HG03442 (cell line): Measurements from ENCODE around the gene PRAMEF1.
"Not testable (repeated sequence)": the region's sequence is repeated elsewhere in the genome, so short reads cannot be mapped to it uniquely, and the experiment has no call there.

Experiments
- ATAC-seq: cut with Tn5 transposase; IDR thresholded peaks from one replicate; pipeline ENCODE4 v1.9.1; 2021; ENCODE audit warnings: mild to moderate bottlenecking, moderate library complexity; ENCODE audit not compliant: unreplicated experiment

The PRAMEF1 gene

DNA sequence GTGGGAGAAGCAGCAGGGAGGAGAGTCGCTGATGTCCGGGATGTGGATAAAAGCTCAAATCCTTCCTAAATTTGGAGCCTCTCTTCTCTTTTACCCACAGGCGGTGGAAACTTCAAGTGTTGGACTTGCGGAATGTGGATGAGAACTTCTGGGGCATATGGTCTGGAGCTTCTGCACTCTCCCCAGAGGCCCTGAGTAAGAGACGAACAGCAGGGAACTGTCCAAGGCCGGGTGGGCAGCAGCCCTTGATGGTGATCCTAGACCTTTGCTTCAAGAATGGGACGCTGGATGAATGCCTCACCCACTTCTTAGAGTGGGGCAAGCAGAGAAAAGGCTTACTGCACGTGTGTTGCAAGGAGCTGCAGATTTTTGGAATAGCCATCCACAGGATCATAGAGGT, 15.8 kb upstream of the PRAMEF1 start:
- ATAC-seq = no peak

DNA sequence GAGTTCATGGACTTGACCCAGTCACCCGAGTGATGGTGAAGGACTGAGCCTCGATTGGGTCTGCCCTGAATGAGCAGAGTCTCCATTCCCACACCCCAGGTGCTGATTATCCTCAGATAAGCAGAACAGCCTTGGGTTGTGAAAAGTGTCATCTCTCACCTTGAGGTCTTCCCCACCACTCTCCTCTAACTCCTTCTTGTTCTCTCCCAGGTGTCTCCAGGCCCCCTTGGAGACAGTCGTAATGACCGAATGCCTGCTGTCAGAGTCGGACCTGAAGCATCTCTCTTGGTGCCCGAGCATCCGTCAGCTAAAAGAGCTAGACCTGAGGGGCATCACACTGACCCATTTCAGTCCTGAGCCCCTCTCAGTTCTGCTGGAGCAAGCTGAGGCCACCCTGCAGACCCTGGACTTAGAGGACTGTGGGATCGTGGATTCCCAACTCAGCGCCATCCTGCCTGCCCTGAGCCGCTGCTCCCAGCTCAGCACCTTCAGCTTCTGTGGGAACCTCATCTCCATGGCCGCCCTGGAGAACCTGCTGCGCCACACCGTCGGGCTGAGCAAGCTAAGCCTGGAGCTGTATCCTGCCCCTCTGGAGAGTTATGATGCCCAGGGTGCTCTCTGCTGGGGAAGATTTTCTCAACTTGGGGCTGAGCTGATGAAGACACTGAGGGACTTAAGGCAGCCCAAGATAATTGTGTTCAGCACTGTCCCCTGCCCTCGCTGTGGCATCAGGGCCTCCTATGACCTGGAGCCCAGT, 14.2 kb upstream of the PRAMEF1 start:
- no peak for ATAC-seq

DNA sequence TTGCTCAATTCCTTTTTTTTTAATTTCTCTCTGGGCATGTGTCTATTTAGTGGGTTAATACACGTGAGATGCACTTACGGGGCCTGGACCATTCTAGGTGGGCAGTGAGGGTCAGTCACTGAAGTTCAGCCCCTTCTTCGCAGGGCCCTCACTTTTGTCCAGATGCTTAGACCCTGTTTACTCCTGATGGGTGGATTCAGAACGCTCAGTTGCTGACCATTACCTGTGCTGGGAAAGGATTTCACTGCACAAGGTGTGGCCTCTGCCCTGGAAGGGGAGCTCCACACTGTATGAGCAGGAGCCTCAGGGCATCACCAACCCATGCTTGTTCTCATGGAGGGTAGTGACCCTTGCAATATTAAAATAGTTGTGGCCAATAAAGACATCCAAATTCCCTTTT, 13.1 kb upstream of the PRAMEF1 start:
- ATAC-seq = no peak

DNA sequence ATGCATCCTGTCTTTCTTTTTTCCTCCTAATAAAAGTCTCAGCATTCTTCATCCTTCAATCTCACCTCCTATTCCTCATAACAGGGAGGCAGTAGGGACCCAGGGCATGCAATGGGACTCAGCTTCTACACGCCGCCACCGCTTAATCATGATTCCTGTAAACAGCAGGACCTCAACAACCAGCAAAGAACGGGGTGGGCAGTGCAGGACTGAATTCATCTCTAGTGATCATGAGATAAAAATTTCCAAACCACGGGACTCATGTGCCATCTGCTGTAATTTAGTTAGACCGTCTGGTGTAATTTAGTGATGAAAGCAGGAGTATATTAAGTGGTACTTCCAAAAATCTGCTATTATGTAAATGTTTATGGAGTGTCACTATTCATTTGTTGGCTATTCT, 12.3 kb upstream of the PRAMEF1 start:
- no peak for ATAC-seq

DNA sequence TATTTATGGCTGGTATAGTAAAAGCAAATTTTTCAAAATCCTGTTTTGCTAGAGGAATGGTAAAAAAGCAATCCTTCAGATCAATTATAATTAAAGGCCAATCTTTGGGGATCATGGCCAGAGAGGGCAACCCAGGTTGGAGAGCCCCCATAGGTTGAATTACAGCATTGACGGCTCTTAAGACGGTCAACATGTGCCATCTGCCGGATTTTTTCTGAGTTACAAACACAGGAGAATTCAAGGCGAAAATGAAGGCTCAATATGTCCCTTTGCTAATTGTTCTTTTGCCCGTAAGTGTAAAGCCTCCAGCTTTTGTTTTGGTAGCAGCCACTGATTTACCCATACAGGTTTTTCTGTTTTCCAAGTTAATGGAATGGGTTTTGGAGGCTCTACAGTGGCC, 9.7 kb upstream of the PRAMEF1 start:
- not testable (repeated sequence) for ATAC-seq

DNA sequence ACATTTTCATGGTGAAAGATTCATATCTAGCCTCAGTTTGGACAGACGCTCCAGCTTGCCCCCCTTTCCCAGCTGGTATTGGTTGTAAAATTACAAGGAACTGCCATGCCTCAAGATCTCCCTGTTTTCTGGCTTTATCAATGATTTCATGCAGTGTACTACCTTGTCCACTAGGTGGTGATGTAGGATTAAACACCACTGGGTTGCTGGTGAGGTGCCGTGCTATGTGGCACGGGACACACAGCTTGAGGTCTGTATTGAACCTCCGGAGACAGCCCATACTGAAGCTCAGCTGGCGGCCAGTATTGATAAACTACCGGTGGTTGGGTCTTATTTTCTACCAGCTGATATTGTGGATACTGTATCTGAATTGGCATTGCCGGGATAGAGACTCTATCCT, 7.4 kb upstream of the PRAMEF1 start:
- not testable (repeated sequence) for ATAC-seq

DNA sequence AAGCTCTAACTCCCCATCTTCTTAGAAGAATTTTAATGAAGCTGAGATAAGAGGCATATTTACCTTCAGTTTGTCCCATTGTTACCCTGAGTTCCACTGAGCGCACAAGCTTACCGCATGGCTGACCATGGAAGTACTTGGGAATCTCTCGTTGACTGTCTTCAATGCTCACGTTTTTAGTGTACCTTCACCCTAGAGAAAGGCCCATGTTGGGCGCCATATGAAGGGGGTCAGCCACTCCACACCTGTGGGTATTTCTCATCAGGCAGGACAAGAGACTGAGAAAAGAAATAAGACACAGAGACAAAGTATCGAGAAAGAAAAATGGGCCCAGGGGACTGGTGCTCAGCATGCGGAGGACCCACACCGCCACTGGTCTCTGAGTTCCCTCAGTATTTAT, 6.5 kb upstream of the PRAMEF1 start:
- ATAC-seq = not testable (repeated sequence)

DNA sequence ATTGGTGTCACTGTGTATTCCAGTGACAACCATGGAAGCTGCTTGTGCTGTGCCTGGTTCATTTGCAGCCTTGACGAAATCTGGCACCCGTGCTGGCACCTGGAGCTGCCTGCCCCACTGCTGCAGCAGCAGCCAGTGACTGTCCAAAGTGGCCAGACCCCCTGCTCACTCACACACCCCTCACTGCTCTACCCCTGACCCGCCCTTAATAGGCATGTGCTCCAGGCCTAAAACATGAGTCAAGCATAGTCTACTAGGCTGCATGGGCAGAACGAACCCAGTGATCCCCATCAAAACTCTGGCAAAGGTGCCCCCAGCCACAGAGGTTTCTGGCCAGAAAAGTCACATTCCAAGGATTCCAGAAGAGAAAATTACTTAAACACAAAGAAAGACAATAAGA, 7.7 kb downstream of the PRAMEF1 start:
- ATAC-seq = no peak

DNA sequence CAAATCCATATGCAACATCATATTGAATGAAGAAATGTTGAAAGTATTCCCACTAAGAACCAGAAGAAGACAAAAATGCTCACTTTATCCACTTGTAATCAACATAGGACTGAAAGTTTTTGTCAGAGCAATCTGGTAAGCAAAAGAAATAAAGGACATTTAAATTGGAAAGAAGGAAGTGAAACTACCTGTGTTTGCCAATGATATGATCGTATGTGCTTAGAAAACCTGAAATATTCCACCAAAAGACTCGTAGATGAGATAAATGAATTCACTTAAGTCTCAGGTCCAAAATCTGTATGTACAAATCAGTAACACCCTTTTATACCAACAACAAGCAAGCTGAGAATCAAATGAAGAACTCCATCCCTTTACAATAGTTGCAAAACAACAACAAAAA, 8.5 kb downstream of the PRAMEF1 start:
- ATAC-seq = no peak

DNA sequence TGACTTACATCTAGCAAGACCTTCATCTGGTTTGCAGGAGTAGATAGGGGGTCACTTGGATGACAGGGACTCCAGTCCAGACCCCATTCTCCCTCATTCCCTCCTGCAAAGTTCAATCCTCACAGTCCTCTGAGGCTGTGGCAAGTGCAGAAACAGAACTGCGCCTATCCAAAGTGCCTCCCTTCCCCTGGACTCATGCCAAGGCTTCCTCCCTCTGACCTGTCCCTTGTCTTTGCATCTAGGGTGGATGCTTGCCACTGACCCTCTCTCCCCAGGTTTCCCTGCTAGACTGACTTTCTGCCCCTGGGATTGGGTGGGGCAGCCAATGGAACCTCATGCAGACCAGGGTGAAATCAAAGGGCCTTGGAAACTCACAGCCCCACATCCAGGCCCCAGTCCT, 18.7 kb downstream of the PRAMEF1 start:
- no peak for ATAC-seq

DNA sequence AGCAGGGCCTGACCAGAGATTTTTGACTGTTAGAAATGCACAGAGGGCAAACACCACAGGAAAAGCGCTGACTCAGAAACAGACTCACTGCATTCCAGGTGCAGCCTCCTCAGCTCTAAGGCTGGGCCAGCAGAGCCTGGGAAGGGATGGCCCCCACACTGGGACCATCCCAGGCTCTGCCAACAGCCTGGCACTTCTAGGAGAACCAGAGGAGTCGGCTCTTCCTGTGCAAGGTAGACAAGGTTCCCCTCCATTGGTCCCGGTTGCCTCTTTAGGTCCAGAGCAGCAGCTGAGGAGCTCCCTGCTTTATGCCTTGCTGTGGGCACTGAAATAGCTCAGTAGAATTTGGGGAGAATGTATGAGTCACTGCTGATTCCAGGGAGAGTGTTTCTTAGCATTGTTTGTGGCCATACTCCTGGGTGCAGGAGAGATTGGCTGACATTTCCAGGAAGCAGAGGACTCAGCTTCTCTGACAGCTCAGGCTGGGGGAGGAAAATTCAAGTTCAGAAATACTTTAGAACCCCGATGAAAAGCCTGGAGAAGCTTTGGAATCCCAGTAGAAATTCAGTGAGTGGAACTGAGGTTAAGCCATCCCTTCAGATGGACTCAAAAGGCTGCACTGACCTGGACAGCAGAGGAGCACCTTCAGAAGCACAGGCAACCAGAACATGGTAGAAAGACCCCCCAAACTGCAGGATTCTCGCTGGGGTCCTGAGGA, 19.7 kb downstream of the PRAMEF1 start:
- ATAC-seq = no peak

DNA sequence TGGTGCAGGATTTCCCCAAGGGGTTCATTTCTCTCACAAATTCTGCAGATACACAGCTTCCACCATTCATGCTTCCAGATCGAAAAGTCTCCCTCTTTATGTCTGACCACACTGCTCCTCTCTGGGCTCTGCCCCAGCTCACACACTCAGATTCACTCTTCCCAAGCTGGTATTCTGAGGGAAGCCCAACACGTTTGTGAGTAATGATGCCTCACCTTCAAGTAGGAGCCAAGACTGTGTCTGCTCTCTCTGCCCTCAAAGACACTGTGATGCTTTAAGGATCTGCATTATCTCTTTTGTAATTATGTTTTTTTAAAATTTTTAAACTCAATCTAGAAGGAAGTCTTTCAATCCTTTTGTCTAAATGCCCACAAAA, 20.2 kb downstream of the PRAMEF1 start:
- ATAC-seq = no peak

DNA sequence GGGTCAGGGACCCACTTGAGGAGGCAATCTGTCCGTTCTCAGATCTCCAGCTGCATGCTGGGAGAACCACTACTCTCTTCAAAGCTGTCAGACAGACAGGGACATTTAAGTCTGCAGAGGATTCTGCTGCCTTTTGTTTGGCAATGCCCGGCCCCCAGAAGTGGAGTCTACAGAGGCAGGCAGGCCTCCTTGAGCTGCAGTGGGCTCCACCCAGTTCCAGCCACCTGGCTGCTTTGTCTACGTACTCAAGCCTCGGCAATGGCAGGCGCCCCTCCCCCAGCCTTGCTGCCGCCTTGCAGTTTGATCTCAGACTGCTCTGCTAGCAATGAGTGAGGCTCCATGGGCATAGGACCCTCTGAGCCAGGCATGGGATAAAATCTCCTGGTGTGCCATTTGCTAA, 27.9 kb downstream of the PRAMEF1 start:
- ATAC-seq = not testable (repeated sequence)

DNA sequence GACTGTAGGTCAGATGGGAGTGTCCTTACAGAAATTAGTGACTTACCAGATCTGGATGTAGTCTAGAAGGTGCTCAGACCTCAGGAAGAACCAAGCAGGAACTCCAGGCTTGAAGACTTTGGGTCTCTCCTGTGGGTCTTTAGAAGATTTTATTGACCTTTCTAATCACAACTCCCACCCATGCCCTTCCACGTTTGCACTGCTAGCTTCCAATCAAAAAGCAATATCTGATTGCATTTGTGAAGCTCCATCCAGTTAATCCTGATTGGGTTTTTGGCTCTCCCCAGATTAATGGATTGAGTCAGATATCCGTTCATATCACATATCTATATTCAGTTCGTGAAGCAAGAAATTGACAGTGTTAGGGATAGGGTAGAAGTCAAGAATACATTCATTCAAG, 40.1 kb downstream of the PRAMEF1 start, which contains the start of gene PRAMEF11:
Gene PRAMEF11 (minus strand): TSS at position 101 of the 400 bp plus-strand sequence. CDS start 2,621 bp downstream, outside the sequence.
- not testable (repeated sequence) for ATAC-seq

DNA sequence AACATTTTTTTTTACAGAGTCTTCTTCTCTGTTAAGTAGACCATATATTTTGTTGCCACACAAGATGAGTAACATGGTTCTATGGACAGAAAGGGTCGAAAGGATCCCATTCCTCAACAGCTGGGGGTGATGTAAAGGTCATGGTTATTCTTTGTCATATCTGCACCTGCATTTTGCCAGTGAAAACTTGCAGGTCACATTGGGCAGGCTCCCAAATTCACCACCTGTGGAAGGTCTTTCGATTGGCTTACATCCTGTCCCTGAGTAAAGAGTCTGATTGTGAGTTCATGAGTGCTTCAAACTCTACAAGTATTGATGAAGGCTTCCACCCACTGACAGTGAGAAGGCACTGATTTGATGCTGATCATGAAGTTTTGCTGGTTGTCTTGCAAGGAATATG, 42.1 kb downstream of the PRAMEF1 start:
- not testable (repeated sequence) for ATAC-seq
